A549 (cell line): ENCODE data around the gene CEP85. TPM values are rescaled to one million over a fixed set of nuclear protein-coding genes. Genes with fewer than 3 reads are reported as not detected.
A peak's percentile ranks its signal among the peaks of the same experiment; 100 is the strongest.

Experiments
- ATAC-seq, 2 experiments: fragments of 200-7000 bp in 1 of 2; fragments of >200 bp in 1 of 2; cut with Nextera tagmentation in 1 of 2; cut with Tn5 transposase in 1 of 2; 3 replicates each; pipeline versions ENCODE4 v1.8.0 to v1.9.1; 2018 to 2020; ENCODE audit warnings: mild to moderate bottlenecking in 1 of 2, moderate library complexity in 1 of 2
- CTCF ChIA-PET: fragments of 300-600 bp; sonication (Branson Sonifier 250); formaldehyde crosslinking; extraction: SDS; loops from one replicate; lab custom pipeline; 2021; ENCODE audit warnings: antibody characterized with exemption, inconsistent platforms; lab: Yijun Ruan, JAX
- POLR2A ChIA-PET: fragments of 350-600 bp; formaldehyde crosslinking; extraction: SDS; loops from one replicate; lab custom pipeline; 2021; ENCODE audit warnings: antibody characterized with exemption, inconsistent platforms; lab: Yijun Ruan, JAX
- DNase-seq, 2 experiments: peaks; one replicate each; pipeline versions ENCODE4 v3.0.0 to v3.0.0-alpha.2; 2011 to 2016; ENCODE audit warnings: low read depth in 1 of 2, low spot score in 1 of 2
- FAIRE-seq: peaks from 2 replicates; lab custom pipeline; 2011; peaks lifted over from hg19 to GRCh38; lab: Jason Lieb, UNC
- H3K27ac ChIP-seq, 2 experiments: fragments of >200 bp; sonication (Bioruptor Twin); formaldehyde crosslinking; 3 replicates each; pipeline ENCODE4 v1.5.1; 2016 to 2017
- H3K4me1 ChIP-seq: fragments of >200 bp; sonication (Bioruptor Twin); formaldehyde crosslinking; 3 replicates; pipeline ENCODE4 v1.6.1; 2016
- H3K4me2 ChIP-seq: fragments of >200 bp; sonication (Bioruptor Twin); formaldehyde crosslinking; 3 replicates; pipeline ENCODE4 v1.6.1; 2016
- H3K4me3 ChIP-seq: fragments of >200 bp; sonication (Bioruptor Twin); formaldehyde crosslinking; 3 replicates; pipeline ENCODE4 v1.5.1; 2016
- H3K9me3 ChIP-seq: fragments of >200 bp; sonication (Bioruptor Twin); formaldehyde crosslinking; 3 replicates; pipeline ENCODE4 v1.6.1; 2016
- CHD2 ChIP-seq: fragments of 150-350 bp; IDR thresholded peaks from 2 replicates; pipeline ENCODE4 v1.6.1; 2014; ENCODE audit warnings: low read length; ENCODE audit not compliant: partially characterized antibody
- CHD4 ChIP-seq: fragments of 200-600 bp; sonication (generic); IDR thresholded peaks from 2 replicates; pipeline ENCODE4 v1.6.1; 2016; ENCODE audit warnings: antibody characterized with exemption, mild to moderate bottlenecking, borderline replicate concordance
- FOSB ChIP-seq: fragments of 250-450 bp; sonication (Bioruptor Pico); IDR thresholded peaks from 2 replicates; pipeline ENCODE4 v1.5.0; 2020; ENCODE audit warnings: mild to moderate bottlenecking, moderate library complexity
- FOXS1 ChIP-seq: fragments of 250-450 bp; sonication (Bioruptor Pico); IDR thresholded peaks from 2 replicates; pipeline ENCODE4 v1.5.0; 2020; ENCODE audit warnings: mild to moderate bottlenecking, moderate library complexity
- HEYL ChIP-seq: fragments of 250-450 bp; sonication (Bioruptor Pico); IDR thresholded peaks from 2 replicates; pipeline ENCODE4 v1.8.0; 2021; ENCODE audit warnings: mild to moderate bottlenecking, moderate library complexity
- HOXB13 ChIP-seq: fragments of 250-450 bp; sonication (Bioruptor Pico); IDR thresholded peaks from 2 replicates; pipeline ENCODE4 v1.5.0; 2020; ENCODE audit warnings: low read depth, mild to moderate bottlenecking, moderate library complexity
- HOXB5 ChIP-seq: fragments of 250-450 bp; sonication (Bioruptor Pico); IDR thresholded peaks from 2 replicates; pipeline ENCODE4 v1.5.0; 2020; ENCODE audit warnings: mild to moderate bottlenecking, moderate library complexity
- JUN ChIP-seq, 2 experiments: fragments of >200 bp; sonication (Bioruptor Twin); formaldehyde crosslinking; IDR thresholded peaks; 2 replicates in 1 of 2; 3 replicates in 1 of 2; pipeline ENCODE4 v1.6.1; 2016 to 2017
- JUNB ChIP-seq: fragments of >200 bp; sonication (Bioruptor Twin); formaldehyde crosslinking; IDR thresholded peaks from 2 replicates; pipeline ENCODE4 v1.6.1; 2016
- KDM1A ChIP-seq: fragments of 200-600 bp; sonication (generic); IDR thresholded peaks from 2 replicates; pipeline ENCODE4 v1.6.1; 2016; ENCODE audit warnings: low read depth, mild to moderate bottlenecking
- KDM5A ChIP-seq: fragments of 200-600 bp; sonication (generic); IDR thresholded peaks from 2 replicates; pipeline ENCODE4 v1.6.1; 2016; ENCODE audit warnings: antibody characterized with exemption, mild to moderate bottlenecking
- NFE2L2 ChIP-seq: fragments of 150-350 bp; conservative IDR thresholded peaks from 2 replicates; pipeline ENCODE4 v1.6.1; 2014; ENCODE audit warnings: low read length
- PHF8 ChIP-seq: fragments of 200-600 bp; sonication (generic); IDR thresholded peaks from 2 replicates; pipeline ENCODE4 v1.6.1; 2016; ENCODE audit warnings: low read depth, mild to moderate bottlenecking, antibody characterized with exemption, moderate library complexity, borderline replicate concordance
- POLR2A ChIP-seq: IDR thresholded peaks from 2 replicates; pipeline ENCODE4 v1.6.1; 2012; ENCODE audit warnings: mild to moderate bottlenecking, low read length
- POLR2AphosphoS2 ChIP-seq: conservative IDR thresholded peaks from 2 replicates; pipeline ENCODE4 v1.6.1; 2012; ENCODE audit warnings: low read length, improper control_type of control experiment, inconsistent platforms
- RARB ChIP-seq: fragments of 250-450 bp; sonication (Bioruptor Pico); IDR thresholded peaks from 2 replicates; pipeline ENCODE4 v1.8.0; 2021; ENCODE audit warnings: mild to moderate bottlenecking, moderate library complexity
- RFX5 ChIP-seq: fragments of 450-650 bp; IDR thresholded peaks from 2 replicates; pipeline ENCODE4 v1.7.1; 2014; ENCODE audit warnings: antibody characterized with exemption, mild to moderate bottlenecking, moderate library complexity
- SMC3 ChIP-seq: fragments of >200 bp; sonication (Bioruptor Twin); formaldehyde crosslinking; IDR thresholded peaks from 3 replicates; pipeline ENCODE4 v1.6.1; 2018; ENCODE audit warnings: inconsistent platforms
- ZFP36 ChIP-seq: fragments of 450-650 bp; IDR thresholded peaks from 2 replicates; pipeline ENCODE4 v1.6.1; 2014; ENCODE audit warnings: borderline replicate concordance; ENCODE audit not compliant: partially characterized antibody
- whole genome bisulfite sequencing: methylation state at CpG from one replicate; pipeline ENCODE4 v1.1.6; 2017; ENCODE audit errors: missing lambda C conversion rate; 5-methylcytosine and 5-hydroxymethylcytosine counted together
- polyA plus RNA-seq, 4 experiments: library from polyadenylated mRNA; depleted of rRNA in 3 of 4; stranded (reverse); fragments of >200 nt; fragmentation: RNase III in 1 of 4; extraction: RNeasy Plus Mini Kit Qiagen cat#74134 plus additional on column Dnase treatment in 1 of 4; gene quantifications; 2 replicates in 3 of 4; 3 replicates in 1 of 4; pipeline ENCODE4 v1.2.3, GENCODE V29; 2011 to 2017
- TF ChIP-seq, protein P1 (sequence below): fragments of 150-350 bp; IDR thresholded peaks from 2 replicates; pipeline ENCODE4 v1.6.1; 2014; ENCODE audit warnings: low read depth, mild to moderate bottlenecking, low read length
- TF ChIP-seq, protein P2 (sequence below): fragments of >200 bp; sonication (Bioruptor Twin); formaldehyde crosslinking; IDR thresholded peaks from 3 replicates; pipeline ENCODE4 v1.5.1; 2016
- TF ChIP-seq, protein P3 (sequence below): fragments of 250-450 bp; sonication (Bioruptor Pico); IDR thresholded peaks from 2 replicates; pipeline ENCODE4 v1.5.0; 2020; ENCODE audit warnings: low read depth, mild to moderate bottlenecking, moderate library complexity
- TF ChIP-seq, protein P4 (sequence below): IDR thresholded peaks from 2 replicates; pipeline ENCODE4 v1.6.1; 2012

Gene CEP85
- polyA plus RNA-seq, 2 of the 4 experiments (the other 2 are of a cell fraction) = 13.0 to 21.1 TPM

DNA sequence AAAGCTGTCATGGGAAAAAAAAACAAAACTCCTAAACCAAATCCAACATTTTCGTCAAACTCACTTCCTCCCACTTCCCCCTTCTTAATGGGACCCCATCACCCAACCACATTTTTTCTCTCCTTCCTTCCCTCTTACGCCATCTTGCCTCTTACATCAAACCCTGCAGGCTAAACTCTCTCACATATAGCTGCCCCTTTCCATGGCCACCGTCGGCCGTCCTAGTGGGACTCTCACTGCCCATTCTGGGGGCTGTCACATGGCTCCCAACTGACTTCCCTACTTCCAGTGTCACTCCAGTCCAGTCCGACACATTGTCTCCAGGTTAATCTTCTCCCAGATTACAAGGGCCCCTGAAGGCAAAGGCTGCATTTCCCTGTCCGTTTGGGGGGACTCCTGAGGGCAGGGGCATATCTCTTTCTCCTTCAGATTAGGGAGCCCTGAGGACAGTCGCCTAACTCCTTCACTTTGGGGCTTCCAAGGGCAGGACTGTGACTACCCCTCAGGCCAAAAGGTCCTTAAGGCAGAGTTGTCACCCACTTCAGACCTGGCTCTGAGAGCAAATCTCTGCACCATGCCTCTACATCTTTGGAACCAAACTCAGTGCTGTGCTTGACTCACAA is 71.8 kb downstream of the CEP85 start:
- no peak for DNase-seq
- H3K9me3 ChIP-seq = no peaks in the 10 kb centered on the region
- WGBS = 39% methylated on average over 8 of the region's 8 CpGs
- H3K4me2 ChIP-seq = peak overlapping the region; percentile 91
- H3K4me3 ChIP-seq = peak overlapping the region; percentile 63
- ATAC-seq = peak; percentile 4 to 10; a peak in 3 of 6 replicates
- ChIA-PET POLR2A (no interaction called here), CTCF (interaction anchor here (0.6 to 2.2 kb wide), 4 partner anchors 13 to 58 kb away, joined by 3 to 9 read pairs (median 4); partner anchors contain the start of gene CD52)
- TF ChIP-seq CHD2 (no peak), JUN (IDR thresholded peaks at IDR 0.05) (no peak), JUNB (no peak), POLR2A (no peak), RARB (CRISPR knock-in tag) (no peak), NFE2L2 (no peak), HOXB13 (CRISPR knock-in tag) (no peak), HEYL (CRISPR knock-in tag) (no peak), PHF8 (no peak), HOXB5 (no peak), FOXS1 (no peak), KDM1A (no peak), SMC3 (no peak), POLR2AphosphoS2 (no peak), FOSB (no peak), ZFP36 (no peak), CHD4 (no peak)
- TF ChIP-seq, protein P1, sequence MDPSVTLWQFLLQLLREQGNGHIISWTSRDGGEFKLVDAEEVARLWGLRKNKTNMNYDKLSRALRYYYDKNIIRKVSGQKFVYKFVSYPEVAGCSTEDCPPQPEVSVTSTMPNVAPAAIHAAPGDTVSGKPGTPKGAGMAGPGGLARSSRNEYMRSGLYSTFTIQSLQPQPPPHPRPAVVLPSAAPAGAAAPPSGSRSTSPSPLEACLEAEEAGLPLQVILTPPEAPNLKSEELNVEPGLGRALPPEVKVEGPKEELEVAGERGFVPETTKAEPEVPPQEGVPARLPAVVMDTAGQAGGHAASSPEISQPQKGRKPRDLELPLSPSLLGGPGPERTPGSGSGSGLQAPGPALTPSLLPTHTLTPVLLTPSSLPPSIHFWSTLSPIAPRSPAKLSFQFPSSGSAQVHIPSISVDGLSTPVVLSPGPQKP = no peak
- TF ChIP-seq, protein P2, sequence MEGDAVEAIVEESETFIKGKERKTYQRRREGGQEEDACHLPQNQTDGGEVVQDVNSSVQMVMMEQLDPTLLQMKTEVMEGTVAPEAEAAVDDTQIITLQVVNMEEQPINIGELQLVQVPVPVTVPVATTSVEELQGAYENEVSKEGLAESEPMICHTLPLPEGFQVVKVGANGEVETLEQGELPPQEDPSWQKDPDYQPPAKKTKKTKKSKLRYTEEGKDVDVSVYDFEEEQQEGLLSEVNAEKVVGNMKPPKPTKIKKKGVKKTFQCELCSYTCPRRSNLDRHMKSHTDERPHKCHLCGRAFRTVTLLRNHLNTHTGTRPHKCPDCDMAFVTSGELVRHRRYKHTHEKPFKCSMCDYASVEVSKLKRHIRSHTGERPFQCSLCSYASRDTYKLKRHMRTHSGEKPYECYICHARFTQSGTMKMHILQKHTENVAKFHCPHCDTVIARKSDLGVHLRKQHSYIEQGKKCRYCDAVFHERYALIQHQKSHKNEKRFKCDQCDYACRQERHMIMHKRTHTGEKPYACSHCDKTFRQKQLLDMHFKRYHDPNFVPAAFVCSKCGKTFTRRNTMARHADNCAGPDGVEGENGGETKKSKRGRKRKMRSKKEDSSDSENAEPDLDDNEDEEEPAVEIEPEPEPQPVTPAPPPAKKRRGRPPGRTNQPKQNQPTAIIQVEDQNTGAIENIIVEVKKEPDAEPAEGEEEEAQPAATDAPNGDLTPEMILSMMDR = no peak
- TF ChIP-seq, protein P3, sequence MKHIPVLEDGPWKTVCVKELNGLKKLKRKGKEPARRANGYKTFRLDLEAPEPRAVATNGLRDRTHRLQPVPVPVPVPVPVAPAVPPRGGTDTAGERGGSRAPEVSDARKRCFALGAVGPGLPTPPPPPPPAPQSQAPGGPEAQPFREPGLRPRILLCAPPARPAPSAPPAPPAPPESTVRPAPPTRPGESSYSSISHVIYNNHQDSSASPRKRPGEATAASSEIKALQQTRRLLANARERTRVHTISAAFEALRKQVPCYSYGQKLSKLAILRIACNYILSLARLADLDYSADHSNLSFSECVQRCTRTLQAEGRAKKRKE (CRISPR knock-in tag) = no peak
- peaks cover 13% of the 10 kb centered on the region for H3K4me1 ChIP-seq
- H3K27ac ChIP-seq = peak overlapping the region; percentile 67 to 88
- FAIRE-seq = no peak

DNA sequence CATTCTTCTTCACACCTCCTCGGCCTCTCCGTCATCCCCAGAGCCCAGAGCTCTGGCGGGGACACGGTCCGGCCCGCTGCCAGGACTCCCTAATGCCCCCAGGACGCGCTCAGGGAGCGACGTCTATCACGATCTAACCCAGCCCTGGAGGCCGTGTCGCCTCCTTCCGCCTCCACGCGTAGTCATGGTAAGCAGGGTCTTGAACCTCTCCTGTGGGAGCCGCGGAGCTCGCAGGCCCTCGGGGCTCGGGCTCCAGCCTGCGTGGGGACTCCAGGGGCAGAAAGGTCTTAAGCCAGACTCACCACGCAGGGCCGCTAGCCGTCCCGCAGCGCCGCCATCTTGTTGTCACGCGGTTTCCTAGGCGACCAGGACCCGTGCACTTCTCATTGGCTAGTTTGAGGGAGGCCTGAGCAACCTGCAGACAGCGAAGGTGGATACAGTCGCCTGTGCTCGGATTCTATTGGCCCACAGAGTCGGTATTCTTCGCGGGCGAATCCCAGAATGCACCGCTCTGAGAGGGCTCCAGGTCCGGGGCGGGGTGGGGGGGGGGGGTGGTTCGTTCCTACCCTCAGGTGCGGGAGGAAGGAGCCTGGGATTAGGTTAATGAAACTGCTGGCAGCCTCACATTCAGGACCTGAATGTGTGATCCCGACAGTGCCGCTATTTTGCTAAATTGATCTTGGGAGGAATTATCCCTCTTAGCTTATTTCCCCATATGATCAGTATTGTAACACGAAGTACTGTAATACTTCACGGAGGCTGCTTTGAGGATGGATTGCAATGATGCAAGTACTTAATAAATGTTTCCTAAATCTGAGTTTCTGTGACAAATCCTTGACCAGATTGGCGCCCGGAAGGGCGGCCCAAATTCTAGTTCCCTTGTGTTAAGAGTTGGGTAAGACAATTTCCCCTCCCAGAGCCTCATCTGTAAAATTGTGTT is 72.6 kb downstream of the CEP85 start, which contains the start of gene UBXN11:
Gene UBXN11, minus strand, starts transcription at position 347 of the 940 bp plus-strand sequence. CDS start 3,753 bp downstream, outside the sequence.
- TF ChIP-seq POLR2A (peak; percentile 45), KDM5A (peak; percentile 77), RFX5 (peak; percentile 87)
- TF ChIP-seq, protein P4, sequence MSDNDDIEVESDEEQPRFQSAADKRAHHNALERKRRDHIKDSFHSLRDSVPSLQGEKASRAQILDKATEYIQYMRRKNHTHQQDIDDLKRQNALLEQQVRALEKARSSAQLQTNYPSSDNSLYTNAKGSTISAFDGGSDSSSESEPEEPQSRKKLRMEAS = peak; percentile 43
- TF ChIP-seq, protein P2 = no peak

More for the DNA sequence above, 72.6 kb downstream of the CEP85 start, which contains the start of gene UBXN11:
- Histone ChIP-seq H3K4me1 (peaks cover 13% of the 10 kb centered on the region), H3K4me3 (peak within 1 kb of the TSS; percentile 63), H3K9me3 (no peaks in the 10 kb centered on the region), H3K4me2 (peak within 1 kb of the TSS; percentile 96), H3K27ac (peak within 1 kb of the TSS; percentile 74 to 88)
- 13% methylated on average over 16 of the region's 51 CpGs for WGBS
- DNase-seq (peak; percentile 94 to 99), FAIRE-seq (no peak), ATAC-seq (peak; percentile 99 to 100)
- CTCF ChIA-PET = interaction anchor here (1.1 to 6.3 kb wide), 6 partner anchors 12 to 111 kb away, joined by 3 to 37 read pairs (median 6); partner anchors contain the start of gene CD52
- POLR2A ChIA-PET = no interaction called here
